HG02870 (cell line): ENCODE results near the gene GCNT1.
"Not testable (repeated sequence)": the region's sequence is repeated elsewhere in the genome, so short reads cannot be mapped to it uniquely, and the experiment has no call there.

ENCODE experiments used
- ATAC-seq: cut with Tn5 transposase; IDR thresholded peaks from one replicate; pipeline ENCODE4 v1.9.1; 2021; ENCODE audit warnings: mild to moderate bottlenecking, moderate library complexity; ENCODE audit not compliant: unreplicated experiment

Gene GCNT1

GRCh38 chr9:76441551-76442322 lies 17.2 kb upstream of the GCNT1 start:
- ATAC-seq = peak; percentile 60

GRCh38 chr9:76443887-76444286 lies 15.1 kb upstream of the GCNT1 start:
- no peak for ATAC-seq

GRCh38 chr9:76444322-76444929 lies 14.6 kb upstream of the GCNT1 start:
- no peak for ATAC-seq

GRCh38 chr9:76445976-76446375 lies 13.0 kb upstream of the GCNT1 start:
- ATAC-seq = no peak

GRCh38 chr9:76448501-76448900 lies 10.5 kb upstream of the GCNT1 start:
- ATAC-seq = no peak

- ATAC-seq = no peak
Observed at GRCh38 chr9:76451234-76451633, 7.7 kb upstream of the GCNT1 start.

- ATAC-seq = no peak
Observed at GRCh38 chr9:76452839-76453238, 6.1 kb upstream of the GCNT1 start.

- no peak for ATAC-seq
Observed at GRCh38 chr9:76453785-76454184, 5.2 kb upstream of the GCNT1 start.

- no peak for ATAC-seq
Observed at GRCh38 chr9:76454311-76454710, 4.7 kb upstream of the GCNT1 start.

GRCh38 chr9:76456202-76456926 lies 2.6 kb upstream of the GCNT1 start:
- ATAC-seq = no peak

- ATAC-seq = no peak
Observed at GRCh38 chr9:76459694-76460635, 983 bp downstream of the GCNT1 start.

- no peak for ATAC-seq
Observed at GRCh38 chr9:76462126-76462525, 3.1 kb downstream of the GCNT1 start.

- ATAC-seq = peak; percentile 45
Observed at GRCh38 chr9:76463211-76463610, 4.2 kb downstream of the GCNT1 start.

GRCh38 chr9:76464706-76465105 lies 5.7 kb downstream of the GCNT1 start:
- no peak for ATAC-seq

GRCh38 chr9:76465442-76466298 lies 6.7 kb downstream of the GCNT1 start:
- no peak for ATAC-seq

GRCh38 chr9:76466299-76466605 lies 7.3 kb downstream of the GCNT1 start:
- ATAC-seq = no peak

- no peak for ATAC-seq
Observed at GRCh38 chr9:76474419-76474818, 15.4 kb downstream of the GCNT1 start.

GRCh38 chr9:76475686-76476085 lies 16.7 kb downstream of the GCNT1 start:
- ATAC-seq = no peak

GRCh38 chr9:76477818-76478217 lies 18.8 kb downstream of the GCNT1 start:
- not testable (repeated sequence) for ATAC-seq

- ATAC-seq = no peak
Observed at GRCh38 chr9:76478226-76478625, 19.2 kb downstream of the GCNT1 start.
